ENCODE results near the gene COP1. TPM values are rescaled to one million over a fixed set of nuclear protein-coding genes. Genes with fewer than 3 reads are reported as not detected.

COP1 gene
- total RNA-seq (2021; fragmentation: NEBNext Ultra II Directional; extraction: Animal tissue kit (Norgen Biotek cat#: 25700)) = 44.9 and 47.1 TPM in 2 replicates
- 15.5 and 26.2 TPM in 2 replicates for polyA plus RNA-seq (2011; rRNA removed)
- polyA plus RNA-seq (2011; cell fraction: cytosol; rRNA removed) = 25.4 TPM
- polyA plus RNA-seq (2011; cell fraction: nucleus; rRNA removed) = 10.8 TPM
- 27.3 to 37.6 TPM (median 29.8 TPM) in 4 replicates for polyA plus RNA-seq (2012, experiment 1 of 2)
- 6.0 TPM for polyA plus RNA-seq (2012, experiment 2 of 2)
- polyA plus RNA-seq (2013, experiment 1 of 2) = 23.6 TPM
- 22.8 TPM for polyA plus RNA-seq (2013, experiment 2 of 2)
- 74.0 and 99.6 TPM in 2 replicates for polyA minus RNA-seq (2011; rRNA and poly(A)+ RNA removed)
- polyA minus RNA-seq (2011; cell fraction: cytosol; rRNA and poly(A)+ RNA removed) = 35.2 TPM
- 104 TPM for polyA minus RNA-seq (2011; cell fraction: nucleus; rRNA and poly(A)+ RNA removed)
- long read RNA-seq, experiment 1, transcript COP1-204 (20 exons, 3,033 nt) = major isoform, 11 of 48 reads
- long read RNA-seq, experiment 1, partial matches to known transcripts = 17 of 48 reads
- long read RNA-seq, experiment 1, other reads (novel, unspliced or antisense) = 20 of 48 reads
- long read RNA-seq, experiment 2, partial matches to known transcripts = 0 of 3 reads
- long read RNA-seq, experiment 2, other reads (novel, unspliced or antisense) = 2 of 3 reads

DNA sequence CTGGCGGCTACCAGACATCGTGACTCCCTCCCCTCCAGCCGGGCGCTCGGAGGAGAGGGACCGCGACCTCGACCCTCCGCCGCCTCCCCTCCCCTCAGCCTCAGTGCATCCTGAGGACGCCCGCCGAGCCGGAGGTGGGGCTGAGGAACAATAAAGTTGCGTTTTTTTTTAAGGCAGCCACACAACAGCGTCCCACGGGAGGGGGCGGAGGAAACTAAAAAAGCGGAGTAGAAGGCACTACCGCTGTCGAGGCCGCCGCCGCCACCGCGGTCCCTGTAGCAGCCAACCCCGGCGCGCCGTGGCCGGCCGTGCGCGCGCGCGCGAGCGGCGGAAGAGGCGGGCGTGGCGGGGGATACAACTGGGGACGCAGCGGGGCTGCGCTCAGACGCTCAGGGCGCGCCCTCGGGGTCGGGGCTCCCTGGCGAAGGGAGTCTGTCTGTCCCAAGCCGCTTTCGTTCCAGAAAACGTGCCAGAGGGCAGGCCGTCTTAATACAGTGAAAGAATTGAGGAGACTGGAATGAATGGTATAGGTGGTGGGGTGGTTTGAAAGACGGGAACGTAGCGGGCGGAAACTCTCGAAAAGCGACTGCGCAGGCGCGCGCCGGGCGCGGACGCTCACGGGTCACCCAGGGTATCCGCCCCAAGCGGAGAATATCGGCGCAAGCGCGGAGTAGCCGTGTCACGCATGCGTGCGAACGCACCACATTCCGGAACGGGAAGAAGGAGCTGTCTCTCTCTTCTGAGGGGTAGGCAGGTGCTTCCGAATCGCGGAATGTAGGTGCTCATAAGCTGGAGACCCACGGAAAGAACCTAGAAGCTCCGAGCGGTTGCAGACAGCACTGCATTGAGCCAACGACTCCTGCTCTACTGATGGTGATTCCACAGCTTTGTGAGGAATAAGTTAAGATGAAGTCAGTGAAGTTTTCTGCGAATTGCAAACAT, at the start of gene COP1:
TSS of gene COP1 (minus strand) at position 326 of the 942 bp plus-strand sequence. CDS start at position 18, 308 bp downstream.
- Histone ChIP-seq H3K18ac (ENCODE audit: extremely low read depth, low read length) (peak within 1 kb of the TSS; percentile 96), H3K23me2 (ENCODE audit: low read depth, low read length) (peaks cover 12% of the 10 kb centered on the region), H4K20me1 (replicated peaks in 1 of 2; ENCODE audit: control insufficient read depth in 1 of 2, insufficient read depth in 2 of 2, low read length in 2 of 2) (peaks cover 1 to 8% of the 10 kb centered on the region in 2 experiments), H2AK5ac (ENCODE audit: low read depth, low read length) (no peak within 1 kb of the TSS), H3K4me3 (ENCODE audit: extremely low read depth in 1 of 4, insufficient read depth in 2 of 4, low read depth in 3 of 4, low read length in 4 of 4) (peak within 1 kb of the TSS; percentile 80 to 100 (median 91)), H3K9ac (replicated peaks in 1 of 4; ENCODE audit: extremely low read depth in 1 of 4, low read depth in 3 of 4, low read length in 3 of 4) (peak within 1 kb of the TSS; percentile 62 to 86 (median 76)), H3K9me3 (ENCODE audit: insufficient read depth in 2 of 2, low read depth in 1 of 2, low read length in 1 of 2) (no peaks in the 10 kb centered on the region), H4K8ac (ENCODE audit: extremely low read depth, insufficient read depth, low read length) (peak within 1 kb of the TSS; percentile 91), H3K27me3 (replicated peaks in 1 of 4; ENCODE audit: control insufficient read depth in 3 of 4, extremely low read depth in 1 of 4, insufficient read depth in 3 of 4, low read length in 3 of 4) (no peaks in the 10 kb centered on the region), H2BK15ac (ENCODE audit: low read length) (0 out of 2 replicates have a peak within 1 kb of the TSS, but pooled peaks have one; percentile 46), H3K27ac (ENCODE audit: low read depth, low read length) (peak within 1 kb of the TSS; percentile 83), H3K4ac (replicated peaks; ENCODE audit: insufficient read length, low read depth, low read length) (peak within 1 kb of the TSS; percentile 91), H3K4me1 (replicated peaks in 1 of 4; ENCODE audit: control insufficient read depth in 3 of 4, insufficient read depth in 4 of 4, low read length in 3 of 4) (no peaks in the 10 kb centered on the region; a peak in 2 of 7 replicates), H3K23ac (ENCODE audit: insufficient read length) (no peak within 1 kb of the TSS), H3K56ac (replicated peaks; ENCODE audit: insufficient read length, low read depth, low read length) (peak within 1 kb of the TSS; percentile 98), H4K5ac (ENCODE audit: insufficient read length, low read depth, low read length) (peak within 1 kb of the TSS; percentile 98), H2BK120ac (replicated peaks; ENCODE audit: low read depth, low read length) (peak within 1 kb of the TSS; percentile 33), H2BK5ac (ENCODE audit: low read depth, low read length) (peak within 1 kb of the TSS; percentile 90), H3K36me3 (ENCODE audit: control insufficient read depth in 2 of 4, insufficient read depth in 4 of 4, low read length in 3 of 4) (no peaks in the 10 kb centered on the region), H2AFZ (ENCODE audit: low read length) (peak within 1 kb of the TSS; percentile 93), H3K79me1 (ENCODE audit: low read depth, low read length) (peaks cover 4% of the 10 kb centered on the region), H3K4me2 (ENCODE audit: insufficient read depth in 1 of 2, low read depth in 2 of 2, low read length in 2 of 2) (peak within 1 kb of the TSS; percentile 71 to 75), H2BK12ac (ENCODE audit: low read depth, low read length) (no peak within 1 kb of the TSS), H4K91ac (replicated peaks; ENCODE audit: insufficient read length, low read length) (peak within 1 kb of the TSS; percentile 91), H2BK20ac (ENCODE audit: low read length) (no peak within 1 kb of the TSS), H3K79me2 (ENCODE audit: control insufficient read depth in 1 of 2, insufficient read depth in 2 of 2, low read length in 2 of 2) (peaks cover 17 to 41% of the 10 kb centered on the region in 2 experiments), H3K14ac (ENCODE audit: insufficient read length) (no peak within 1 kb of the TSS)
- CTCF ChIA-PET (ENCODE audit: partially characterized antibody) = interaction anchor here (0.9 kb wide), 1 partner anchor 12 kb away, joined by 3 read pairs; no protein-coding TSS in a partner anchor
- POLR2A ChIA-PET (ENCODE audit: partially characterized antibody) = interaction anchor here (0.6 to 1.6 kb wide), 18 partner anchors 10 to 64 kb away, joined by 3 to 9 read pairs (median 3); no protein-coding TSS in a partner anchor
- peak; percentile 24 for FAIRE-seq
- WGBS, 2 experiments (ENCODE audit: extremely low coverage in 1 of 2, insufficient coverage in 1 of 2, insufficient read length in 1 of 2, insufficient replicate concordance in 2 of 2, low coverage in 1 of 2, low lambda C conversion rate in 2 of 2, missing lambda C conversion rate in 1 of 2) = 1% methylated on average over 77 of the region's 92 CpGs; no CpG with 5 or more reads in 1 of the 2 experiments
- peak; percentile 89 to 91 for DNase-seq (ENCODE audit: low read depth in 1 of 2, low spot score in 2 of 2)
- TF ChIP-seq TEAD4 (IDR thresholded peaks at IDR 0.05; ENCODE audit: low read depth, low read length) = peak; percentile 90
- TF ChIP-seq BACH1 (IDR thresholded peaks at IDR 0.05; ENCODE audit: low read length) = no peak
- TF ChIP-seq POLR2AphosphoS5 (IDR thresholded peaks at IDR 0.05; ENCODE audit: low read depth, low read length) = peak; percentile 35
- TF ChIP-seq CHD1 (IDR thresholded peaks at IDR 0.05; ENCODE audit: low read depth, low read length) = no peak
- TF ChIP-seq, protein P1, sequence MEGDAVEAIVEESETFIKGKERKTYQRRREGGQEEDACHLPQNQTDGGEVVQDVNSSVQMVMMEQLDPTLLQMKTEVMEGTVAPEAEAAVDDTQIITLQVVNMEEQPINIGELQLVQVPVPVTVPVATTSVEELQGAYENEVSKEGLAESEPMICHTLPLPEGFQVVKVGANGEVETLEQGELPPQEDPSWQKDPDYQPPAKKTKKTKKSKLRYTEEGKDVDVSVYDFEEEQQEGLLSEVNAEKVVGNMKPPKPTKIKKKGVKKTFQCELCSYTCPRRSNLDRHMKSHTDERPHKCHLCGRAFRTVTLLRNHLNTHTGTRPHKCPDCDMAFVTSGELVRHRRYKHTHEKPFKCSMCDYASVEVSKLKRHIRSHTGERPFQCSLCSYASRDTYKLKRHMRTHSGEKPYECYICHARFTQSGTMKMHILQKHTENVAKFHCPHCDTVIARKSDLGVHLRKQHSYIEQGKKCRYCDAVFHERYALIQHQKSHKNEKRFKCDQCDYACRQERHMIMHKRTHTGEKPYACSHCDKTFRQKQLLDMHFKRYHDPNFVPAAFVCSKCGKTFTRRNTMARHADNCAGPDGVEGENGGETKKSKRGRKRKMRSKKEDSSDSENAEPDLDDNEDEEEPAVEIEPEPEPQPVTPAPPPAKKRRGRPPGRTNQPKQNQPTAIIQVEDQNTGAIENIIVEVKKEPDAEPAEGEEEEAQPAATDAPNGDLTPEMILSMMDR (IDR thresholded peaks at IDR 0.05; ENCODE audit: control extremely low read depth in 1 of 3, insufficient read depth in 1 of 3, low read depth in 1 of 3, low read length in 3 of 3) = peak in 1 of 3 experiments; percentile 13; a peak in 1 of 4 replicates
- TF ChIP-seq SRF (IDR thresholded peaks at IDR 0.05; ENCODE audit: low read depth, low read length) = no peak
